Right atrium auricular region (tissue), 2 donors: Measurements from ENCODE around the gene RYR3. TPM values are rescaled to one million over a fixed set of nuclear protein-coding genes. Genes with fewer than 3 reads are reported as not detected.

Experiments
- DNase-seq: peaks from one replicate; pipeline ENCODE4 v3.0.0-alpha.2; 2019; ENCODE audit warnings: low spot score
- H3K27ac ChIP-seq, 2 donors: fragments of 200-600 bp; sonication (generic); 1 replicate in 1 of 2; 2 replicates in 1 of 2; pipeline ENCODE4 v1.5.1; 2016 to 2019
- H3K27me3 ChIP-seq, 2 donors: fragments of 200-600 bp; sonication (generic); one replicate each; pipeline versions ENCODE4 v1.5.1 to v1.6.0; 2017 to 2019
- H3K36me3 ChIP-seq: fragments of 200-600 bp; sonication (generic); one replicate; pipeline ENCODE4 v1.5.1; 2016
- H3K4me1 ChIP-seq, 2 donors: fragments of 200-600 bp; sonication (generic); one replicate each; pipeline versions ENCODE4 v1.5.1 to v1.6.0; 2017 to 2019
- H3K4me3 ChIP-seq, 2 donors: fragments of 200-600 bp; sonication (generic); 1 replicate in 1 of 2; 2 replicates in 1 of 2; pipeline ENCODE4 v1.5.1; 2017 to 2019; ENCODE audit warnings: mild to moderate bottlenecking in 1 of 2, moderate library complexity in 1 of 2
- H3K9me3 ChIP-seq, 2 donors: fragments of 200-600 bp; sonication (generic); one replicate each; pipeline ENCODE4 v1.5.1; 2019
- CTCF ChIP-seq, 2 donors: fragments of 200-600 bp; sonication (generic); IDR thresholded peaks; one replicate each; pipeline ENCODE4 v1.5.1; 2019; ENCODE audit warnings: antibody characterized with exemption in 2 of 2
- total RNA-seq, 2 donors: library from RNA; depleted of rRNA; stranded (reverse); fragments of >200 nt; gene quantifications; one replicate each; pipeline ENCODE4 v1.1.0, GENCODE V29; 2016

The RYR3 gene
- total RNA-seq, 2 donors from 2014 or later, result 0.08 to 0.11 TPM

GRCh38 chr15:33490703-33491102, 179.9 kb downstream of the RYR3 start:
- TF ChIP-seq CTCF (IDR thresholded peaks at IDR 0.05), result no peak
- Histone ChIP-seq H3K9me3 (no peaks in the 10 kb centered on the region), H3K4me3 (no peak overlapping the region), H3K36me3 (no peaks in the 10 kb centered on the region), H3K27ac (no peak overlapping the region), H3K27me3 (no peaks in the 10 kb centered on the region), H3K4me1 (no peaks in the 10 kb centered on the region)
- no peak for DNase-seq

DNA sequence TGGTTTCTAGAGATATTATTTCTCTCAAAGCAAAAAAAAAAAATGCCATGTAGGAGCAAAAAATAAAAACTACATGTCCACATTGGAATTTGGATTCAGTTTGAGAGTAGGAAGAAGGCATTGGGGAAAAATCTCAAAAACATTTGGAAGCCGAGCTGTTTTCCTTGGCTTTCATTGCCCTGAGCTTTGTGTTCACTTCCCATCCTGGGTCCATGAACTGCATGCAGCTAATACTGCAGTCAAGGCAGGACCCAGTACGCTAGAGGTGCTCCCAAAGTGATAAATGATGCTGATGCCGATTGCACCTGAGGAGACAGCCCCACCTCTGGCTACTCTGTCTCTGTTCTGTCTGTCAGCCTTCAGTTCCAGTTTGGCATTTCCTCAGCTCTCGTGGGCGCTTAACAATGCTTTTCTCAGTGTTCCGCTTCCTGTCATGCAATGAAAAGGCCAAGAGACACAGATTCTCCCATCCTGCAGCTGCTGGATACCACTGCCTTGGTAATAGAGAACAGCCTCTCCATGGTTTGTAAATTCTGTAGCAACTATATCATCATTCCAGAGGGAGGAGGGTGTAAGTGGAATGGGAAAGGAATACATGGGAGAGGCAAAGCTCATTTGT, 181.8 kb downstream of the RYR3 start:
- TF ChIP-seq CTCF (IDR thresholded peaks at IDR 0.05), result no peak
- Histone ChIP-seq H3K27ac (no peak overlapping the region), H3K36me3 (no peaks in the 10 kb centered on the region), H3K9me3 (no peaks in the 10 kb centered on the region), H3K27me3 (no peaks in the 10 kb centered on the region), H3K4me1 (no peaks in the 10 kb centered on the region), H3K4me3 (no peak overlapping the region)
- no peak for DNase-seq

DNA sequence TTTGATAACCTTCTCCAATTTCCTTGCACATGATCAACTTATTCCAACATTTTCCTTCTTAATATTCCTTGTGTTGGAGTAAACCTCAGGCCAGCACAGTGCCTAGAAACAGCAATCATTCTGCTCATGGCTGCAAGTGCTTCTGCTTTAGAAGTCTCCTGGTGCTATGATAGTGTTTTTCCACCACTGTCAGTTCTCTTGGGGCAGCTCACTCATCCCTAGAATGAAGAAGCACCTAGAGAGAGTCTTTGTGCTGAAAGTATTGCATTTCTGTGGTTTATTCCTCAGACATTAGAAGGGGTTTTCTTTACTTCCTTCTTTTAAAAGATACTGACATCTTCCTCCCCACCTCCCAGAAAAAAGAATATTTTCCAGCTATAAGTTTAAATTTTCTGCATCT, 183.5 kb downstream of the RYR3 start:
- no peaks in the 10 kb centered on the region for H3K4me1 ChIP-seq
- no peak overlapping the region for H3K27ac ChIP-seq
- no peak for DNase-seq
- H3K36me3 ChIP-seq, result no peaks in the 10 kb centered on the region
- H3K4me3 ChIP-seq, result no peak overlapping the region
- no peak for TF ChIP-seq CTCF (IDR thresholded peaks at IDR 0.05)
- no peaks in the 10 kb centered on the region for H3K9me3 ChIP-seq
- no peaks in the 10 kb centered on the region for H3K27me3 ChIP-seq

- H3K27me3 ChIP-seq, result no peaks in the 10 kb centered on the region
- H3K4me3 ChIP-seq, result no peak overlapping the region
- no peaks in the 10 kb centered on the region for H3K4me1 ChIP-seq
- no peaks in the 10 kb centered on the region for H3K9me3 ChIP-seq
- TF ChIP-seq CTCF (IDR thresholded peaks at IDR 0.05), result no peak
- DNase-seq, result no peak
- no peaks in the 10 kb centered on the region for H3K36me3 ChIP-seq
- H3K27ac ChIP-seq, result no peak overlapping the region
Observed at GRCh38 chr15:33500432-33501195, 189.8 kb downstream of the RYR3 start.

- Histone ChIP-seq H3K36me3 (no peaks in the 10 kb centered on the region), H3K27ac (no peak overlapping the region), H3K9me3 (no peaks in the 10 kb centered on the region), H3K27me3 (no peaks in the 10 kb centered on the region), H3K4me1 (no peaks in the 10 kb centered on the region), H3K4me3 (no peak overlapping the region)
- no peak for DNase-seq
- no peak for TF ChIP-seq CTCF (IDR thresholded peaks at IDR 0.05)
Observed at GRCh38 chr15:33503681-33504080, 192.9 kb downstream of the RYR3 start.
